ENCODE measurements around the gene IL27RA.

- TF ChIP-seq CTCF (conservative IDR thresholded peaks at IDR 0.05) (no peak), EZH2 (IDR thresholded peaks at IDR 0.05; ENCODE audit: low read depth) (no peak)
Measured at GRCh38 chr19:14058182-14059092, 26.9 kb downstream of the IL27RA start.
